ENCODE measurements around the gene CPS1.

- no peak for TF ChIP-seq POLR2A (IDR thresholded peaks at IDR 0.05)
- no peak for TF ChIP-seq CTCF (IDR thresholded peaks at IDR 0.05)
Observed at GRCh38 chr2:210593166-210593565, 36.8 kb downstream of the CPS1 start.

Measured in upper lobe of left lung (tissue), 4 donors.